ENCODE measurements around the gene CETP.

Gene CETP

GRCh38 chr16:57024894-57025680 lies 63.3 kb downstream of the CETP start:
- no peak for DNase-seq

- DNase-seq: no peak
Measured at GRCh38 chr16:57025941-57026777, 64.4 kb downstream of the CETP start.

- DNase-seq: no peak
Measured at GRCh38 chr16:57026778-57027062, 65.0 kb downstream of the CETP start.

- DNase-seq: no peak
Measured at GRCh38 chr16:57027067-57027466, 65.3 kb downstream of the CETP start.

- no peak for DNase-seq
Measured at GRCh38 chr16:57028086-57028485, 66.3 kb downstream of the CETP start.

GRCh38 chr16:57029161-57030160 lies 67.7 kb downstream of the CETP start:
- no peak for DNase-seq

GRCh38 chr16:57030346-57030902 lies 68.7 kb downstream of the CETP start:
- no peak for DNase-seq

GRCh38 chr16:57031156-57031555 lies 69.4 kb downstream of the CETP start:
- no peak for DNase-seq

- DNase-seq: no peak
Measured at GRCh38 chr16:57032346-57032745, 70.6 kb downstream of the CETP start.

GRCh38 chr16:57032931-57033330 lies 71.2 kb downstream of the CETP start:
- DNase-seq: no peak
